Spleen (tissue), 11 donors: ENCODE measurements around the gene PKHD1. TPM values are rescaled to one million over a fixed set of nuclear protein-coding genes. Genes with fewer than 3 reads are reported as not detected.

Source experiments
- DNase-seq: peaks from one replicate; pipeline ENCODE4 v3.0.0-alpha.2; 2020
- H3K27ac ChIP-seq, 8 donors: fragments of 200-600 bp; sonication (generic) in 7 of 8; 1 replicate in 4 of 8; 2 replicates in 4 of 8; pipeline versions ENCODE4 v1.5.0 to v1.8.0; 2016 to 2021; ENCODE audit warnings: inconsistent platforms in 4 of 8, mild to moderate bottlenecking in 4 of 8, moderate library complexity in 1 of 8
- H3K27me3 ChIP-seq, 7 donors: fragments of 200-600 bp; sonication (generic) in 6 of 7; replicated peaks in 1 of 7; 1 replicate in 4 of 7; 2 replicates in 3 of 7; pipeline versions ENCODE4 v1.5.0 to v1.8.0; 2016 to 2021; ENCODE audit warnings: inconsistent platforms in 3 of 7, mild to moderate bottlenecking in 1 of 7
- H3K36me3 ChIP-seq, 6 donors: fragments of 200-600 bp; sonication (generic) in 5 of 6; 1 replicate in 4 of 6; 2 replicates in 2 of 6; pipeline versions ENCODE4 v1.5.0 to v1.8.0; 2016 to 2021; ENCODE audit warnings: inconsistent platforms in 2 of 6
- H3K4me1 ChIP-seq, 6 donors: fragments of 200-600 bp; sonication (generic) in 5 of 6; 1 replicate in 3 of 6; 2 replicates in 3 of 6; pipeline versions ENCODE4 v1.5.0 to v1.8.0; 2016 to 2021; ENCODE audit warnings: inconsistent platforms in 3 of 6
- H3K4me3 ChIP-seq, 8 donors: fragments of 200-600 bp; sonication (generic) in 7 of 8; 1 replicate in 4 of 8; 2 replicates in 4 of 8; pipeline versions ENCODE4 v1.5.0 to v1.8.0; 2016 to 2021; ENCODE audit warnings: inconsistent platforms in 4 of 8, mild to moderate bottlenecking in 4 of 8, moderate library complexity in 2 of 8
- H3K9me3 ChIP-seq, 8 donors: fragments of 200-600 bp; sonication (generic) in 7 of 8; 1 replicate in 4 of 8; 2 replicates in 4 of 8; pipeline versions ENCODE4 v1.5.0 to v1.8.0; 2016 to 2021; ENCODE audit warnings: inconsistent platforms in 4 of 8
- CTCF ChIP-seq, 11 experiments: fragments of 200-600 bp in 7 of 11; fragments of 450-650 bp in 4 of 11; sonication (generic) in 4 of 11; IDR thresholded peaks in 8 of 11; conservative IDR thresholded peaks in 3 of 11; 1 replicate in 7 of 11; 2 replicates in 4 of 11; pipeline versions ENCODE4 v1.4.0 to v1.8.0; 2016 to 2021; ENCODE audit warnings: antibody characterized with exemption in 11 of 11, inconsistent platforms in 4 of 11, mild to moderate bottlenecking in 1 of 11
- POLR2A ChIP-seq, 3 donors: fragments of 450-650 bp; IDR thresholded peaks; one replicate each; pipeline ENCODE4 v1.5.1; 2017; ENCODE audit warnings: antibody characterized with exemption in 3 of 3, mild to moderate bottlenecking in 1 of 3
- POLR2AphosphoS5 ChIP-seq, 3 donors: sonication (generic); formaldehyde crosslinking; IDR thresholded peaks; one replicate each; pipeline ENCODE4 v1.5.1; 2017; ENCODE audit warnings: antibody characterized with exemption in 3 of 3
- WGBS, 5 donors: extraction: QIAGEN DNeasy Blood & Tissue Kit in 3 of 5; methylation state at CpG; one replicate each; pipeline versions ENCODE4 v1.1.5 to v1.1.7; 2013 to 2018; 5-methylcytosine and 5-hydroxymethylcytosine counted together
- intact Hi-C: fragments of 100-400 bp; cut with DNase I; formaldehyde crosslinking; loops from one replicate; pipeline ENCODE4 v1.15.0; 2023; ENCODE audit warnings: low total_unique reads
- polyA plus RNA-seq, 3 donors: library from polyadenylated mRNA; stranded (reverse); fragments of 200-250 nt; gene quantifications; one replicate each; pipeline ENCODE4 v1.2.1, GENCODE V29; 2013
- total RNA-seq, 7 donors: library from RNA; depleted of rRNA in 3 of 7; stranded (reverse); fragments of >200 nt in 3 of 7; fragmentation: NEBNext Ultra II Directional in 4 of 7; extraction: Animal tissue kit (Norgen Biotek cat#: 25700) in 4 of 7; gene quantifications; one replicate each; pipeline versions ENCODE4 v1.1.0 to v1.2.1, GENCODE V29; 2016 to 2021
- donor health status: healthy with polysubstance abuse.
- donor health status: DM: no; HTN: no; CAD: no; lungs with moderate emphysema.
- donor health status: DM: no; HTN: no; CAD: no.
- donor health status: Bipolar disorder and iron deficiency.
- donor health status: healthy.
- donor health status: DM: no; HTN: no; CAD: no.
- donor health status: DM: yes; HTN: yes; CAD: no.

The PKHD1 gene
- total and polyA plus RNA-seq, 10 donors = not detected

- no peak for DNase-seq
- Histone ChIP-seq H3K27ac (no peak overlapping the region), H3K9me3 (no peaks in the 10 kb centered on the region), H3K4me1 (no peaks in the 10 kb centered on the region), H3K4me3 (no peak overlapping the region), H3K36me3 (no peaks in the 10 kb centered on the region), H3K27me3 (peaks cover 0 to 12% (median 0%) of the 10 kb centered on the region in 7 donors)
- intact Hi-C loops = no loop called here
- no peak for TF ChIP-seq POLR2A (IDR thresholded peaks at IDR 0.05)
- no peak for TF ChIP-seq CTCF (IDR thresholded peaks at IDR 0.05 in 8 of 11, conservative IDR thresholded peaks at IDR 0.05 in 3 of 11)
- no peak for TF ChIP-seq POLR2AphosphoS5 (IDR thresholded peaks at IDR 0.05)
- WGBS, 5 donors = 32 to 40% (median 38%) methylated on average over 1 of the region's 1 CpG
Measured at GRCh38 chr6:52015953-52016352, 71.5 kb downstream of the PKHD1 start.

GRCh38 chr6:52014391-52014790 lies 73.0 kb downstream of the PKHD1 start:
- no peak overlapping the region for H3K4me3 ChIP-seq
- WGBS, 5 donors = 67 to 85% (median 77%) methylated on average over 1 of the region's 1 CpG
- peaks cover 0 to 17% (median 0%) of the 10 kb centered on the region in 7 donors for H3K27me3 ChIP-seq
- intact Hi-C loops = no loop called here
- no peak for TF ChIP-seq POLR2AphosphoS5 (IDR thresholded peaks at IDR 0.05)
- TF ChIP-seq POLR2A (IDR thresholded peaks at IDR 0.05) = no peak
- no peak for TF ChIP-seq CTCF (IDR thresholded peaks at IDR 0.05 in 8 of 11, conservative IDR thresholded peaks at IDR 0.05 in 3 of 11)
- no peaks in the 10 kb centered on the region for H3K4me1 ChIP-seq
- no peak for DNase-seq
- H3K36me3 ChIP-seq = no peaks in the 10 kb centered on the region
- no peaks in the 10 kb centered on the region for H3K9me3 ChIP-seq
- H3K27ac ChIP-seq = no peak overlapping the region

GRCh38 chr6:52013035-52013434 lies 74.4 kb downstream of the PKHD1 start:
- WGBS, 5 donors = 33 to 44% (median 38%) methylated on average over 1 of the region's 1 CpG

GRCh38 chr6:52012582-52012981 lies 74.8 kb downstream of the PKHD1 start:
- TF ChIP-seq POLR2A (IDR thresholded peaks at IDR 0.05) (no peak), CTCF (IDR thresholded peaks at IDR 0.05 in 8 of 11, conservative IDR thresholded peaks at IDR 0.05 in 3 of 11) (no peak)
- intact Hi-C loops = no loop called here
- WGBS, 5 donors = 88 to 96% (median 90%) methylated on average over 4 of the region's 4 CpGs
- no peak overlapping the region for H3K4me3 ChIP-seq
- H3K27ac ChIP-seq = no peak overlapping the region
- no peak for DNase-seq
- H3K36me3 ChIP-seq = no peaks in the 10 kb centered on the region
- peaks cover 0 to 17% (median 0%) of the 10 kb centered on the region in 7 donors for H3K27me3 ChIP-seq
- no peaks in the 10 kb centered on the region for H3K9me3 ChIP-seq
- H3K4me1 ChIP-seq = no peaks in the 10 kb centered on the region

More at GRCh38 chr6:52013035-52013434, 74.4 kb downstream of the PKHD1 start:
- no peaks in the 10 kb centered on the region for H3K36me3 ChIP-seq
- TF ChIP-seq CTCF (IDR thresholded peaks at IDR 0.05 in 8 of 11, conservative IDR thresholded peaks at IDR 0.05 in 3 of 11) (no peak), POLR2A (IDR thresholded peaks at IDR 0.05) (no peak), POLR2AphosphoS5 (IDR thresholded peaks at IDR 0.05) (no peak)
- H3K4me3 ChIP-seq = no peak overlapping the region
- H3K27ac ChIP-seq = no peak overlapping the region
- no peaks in the 10 kb centered on the region for H3K9me3 ChIP-seq
- no peak for DNase-seq
- H3K4me1 ChIP-seq = no peaks in the 10 kb centered on the region
- H3K27me3 ChIP-seq = peaks cover 0 to 17% (median 0%) of the 10 kb centered on the region in 7 donors
- intact Hi-C loops = no loop called here
